ENCODE results near the gene SLC22A13.
"Not testable (repeated sequence)": the region's sequence is repeated elsewhere in the genome, so short reads cannot be mapped to it uniquely, and the experiment has no call there.

Gene SLC22A13, protein sequence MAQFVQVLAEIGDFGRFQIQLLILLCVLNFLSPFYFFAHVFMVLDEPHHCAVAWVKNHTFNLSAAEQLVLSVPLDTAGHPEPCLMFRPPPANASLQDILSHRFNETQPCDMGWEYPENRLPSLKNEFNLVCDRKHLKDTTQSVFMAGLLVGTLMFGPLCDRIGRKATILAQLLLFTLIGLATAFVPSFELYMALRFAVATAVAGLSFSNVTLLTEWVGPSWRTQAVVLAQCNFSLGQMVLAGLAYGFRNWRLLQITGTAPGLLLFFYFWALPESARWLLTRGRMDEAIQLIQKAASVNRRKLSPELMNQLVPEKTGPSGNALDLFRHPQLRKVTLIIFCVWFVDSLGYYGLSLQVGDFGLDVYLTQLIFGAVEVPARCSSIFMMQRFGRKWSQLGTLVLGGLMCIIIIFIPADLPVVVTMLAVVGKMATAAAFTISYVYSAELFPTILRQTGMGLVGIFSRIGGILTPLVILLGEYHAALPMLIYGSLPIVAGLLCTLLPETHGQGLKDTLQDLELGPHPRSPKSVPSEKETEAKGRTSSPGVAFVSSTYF

DNA sequence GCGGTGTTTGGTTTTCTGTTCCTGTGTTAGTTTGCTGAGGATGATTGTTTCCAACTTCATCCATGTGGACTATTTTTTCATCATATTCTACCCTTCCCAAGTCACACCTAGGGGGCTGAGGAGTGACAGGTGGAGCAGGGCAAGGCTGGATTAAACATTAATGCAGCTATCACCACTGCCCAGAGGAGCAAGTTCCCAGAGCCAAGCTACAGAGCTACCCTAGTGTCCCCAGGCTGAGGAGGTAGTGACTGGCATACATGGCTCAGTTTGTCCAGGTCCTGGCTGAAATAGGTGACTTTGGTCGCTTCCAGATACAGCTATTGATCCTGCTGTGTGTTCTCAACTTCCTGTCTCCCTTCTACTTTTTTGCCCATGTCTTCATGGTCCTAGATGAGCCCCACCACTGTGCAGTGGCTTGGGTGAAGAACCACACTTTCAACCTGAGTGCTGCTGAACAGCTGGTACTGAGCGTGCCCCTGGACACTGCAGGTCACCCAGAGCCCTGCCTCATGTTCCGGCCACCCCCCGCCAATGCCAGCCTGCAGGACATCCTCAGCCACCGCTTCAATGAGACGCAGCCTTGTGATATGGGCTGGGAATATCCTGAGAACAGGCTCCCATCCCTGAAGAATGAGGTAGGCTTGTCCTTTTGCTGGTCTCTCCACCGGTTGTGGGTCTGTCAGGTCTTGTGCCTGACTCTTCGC lies at the start of gene SLC22A13:
Gene SLC22A13, plus strand, starts transcription at position 209 of the 704 bp plus-strand sequence. Its CDS starts 49 bp downstream, at position 258.
- no peak for DNase-seq

DNA sequence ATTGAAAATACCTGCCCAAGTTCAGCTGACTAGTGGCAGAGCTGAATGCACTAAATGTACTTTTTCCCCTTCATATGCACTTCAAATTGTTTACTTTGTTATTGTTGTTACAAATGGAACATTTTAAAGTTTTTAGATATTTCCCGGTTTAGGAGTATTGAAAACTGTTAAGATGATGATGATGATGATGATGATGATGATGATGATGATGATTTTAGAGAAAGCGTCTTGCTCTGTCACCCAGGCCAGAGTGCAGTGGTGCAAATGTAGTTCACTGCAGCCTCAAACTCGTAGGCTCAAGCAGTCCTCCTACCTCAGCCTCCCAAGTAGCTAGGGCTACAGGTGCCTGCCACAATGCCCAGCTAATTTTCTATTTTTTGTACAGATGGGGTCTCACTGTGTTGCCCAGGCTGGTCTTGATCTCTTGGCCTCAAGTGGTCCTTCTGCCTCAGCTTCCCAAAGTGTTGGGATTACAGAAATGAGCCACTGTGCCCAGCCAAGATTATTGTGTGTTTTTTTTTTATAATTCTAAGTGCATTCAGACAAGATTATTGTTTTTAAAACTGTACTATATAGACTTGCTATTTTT lies 45.9 kb upstream of the SLC22A13 start:
- no peak for DNase-seq

DNA sequence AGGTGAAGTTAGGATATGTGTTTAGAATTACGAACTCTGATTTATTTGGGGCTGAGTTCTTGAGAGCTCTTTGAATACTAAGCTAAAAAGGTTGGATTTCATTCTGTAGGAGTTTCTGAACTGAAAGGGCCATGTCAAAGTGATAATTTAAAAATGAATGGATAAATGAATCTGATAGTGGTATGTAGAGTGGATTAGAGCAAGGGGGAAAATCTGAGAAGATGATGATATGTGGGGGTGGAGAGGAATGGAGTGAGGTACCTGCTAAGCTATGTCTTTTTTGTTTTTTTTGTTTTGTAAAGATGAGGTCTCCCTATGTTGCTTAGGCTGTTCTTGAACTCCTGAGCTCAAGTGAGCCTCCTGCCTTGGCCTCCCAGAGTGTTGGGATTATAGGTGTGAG lies 44.6 kb upstream of the SLC22A13 start:
- DNase-seq, result no peak

DNA sequence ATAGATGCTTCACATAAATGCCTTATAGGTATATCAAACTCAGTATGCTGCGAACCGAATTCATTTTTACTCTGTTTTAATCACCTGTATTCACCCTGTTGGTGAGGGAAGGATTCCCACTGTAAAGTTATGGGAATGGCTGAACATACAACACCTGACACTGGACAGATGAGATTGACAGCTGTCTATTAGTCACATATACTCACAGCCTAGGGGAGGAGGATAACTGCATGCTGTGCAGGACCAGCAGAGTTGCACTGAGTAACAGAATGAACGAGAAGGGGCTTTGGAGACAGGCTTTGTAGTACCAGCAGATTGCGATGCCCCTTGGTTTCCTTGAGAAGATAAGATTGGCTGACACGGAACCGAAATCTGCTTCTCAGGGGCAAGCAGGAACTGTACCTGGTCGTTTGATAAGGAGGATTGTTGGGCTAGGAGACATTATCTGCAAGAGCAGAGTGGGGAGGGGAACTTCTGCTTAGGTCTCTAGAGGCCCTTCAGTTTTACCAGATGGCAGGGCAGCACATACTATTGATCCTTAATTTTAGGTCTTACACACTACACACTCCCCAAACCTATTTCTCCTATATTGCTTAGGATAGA lies 43.5 kb upstream of the SLC22A13 start:
- DNase-seq, result no peak

DNA sequence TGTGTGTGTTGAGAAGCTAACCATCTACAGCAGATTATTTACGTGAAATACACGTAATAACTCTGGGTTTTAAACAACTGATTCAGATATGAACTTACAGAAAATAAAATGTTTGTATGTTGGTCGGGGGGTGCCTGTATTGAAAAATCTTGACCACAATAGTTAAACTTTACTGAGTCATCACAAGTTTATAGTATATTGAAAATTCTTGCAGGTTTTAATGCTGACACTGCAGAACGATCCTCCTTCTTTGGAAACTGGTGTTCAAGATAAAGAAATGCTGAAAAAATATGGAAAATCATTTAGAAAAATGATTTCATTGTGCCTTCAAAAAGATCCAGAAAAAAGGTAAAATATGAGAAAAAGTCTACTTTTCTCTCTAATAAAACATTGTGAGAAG lies 41.3 kb upstream of the SLC22A13 start:
- DNase-seq, result no peak

DNA sequence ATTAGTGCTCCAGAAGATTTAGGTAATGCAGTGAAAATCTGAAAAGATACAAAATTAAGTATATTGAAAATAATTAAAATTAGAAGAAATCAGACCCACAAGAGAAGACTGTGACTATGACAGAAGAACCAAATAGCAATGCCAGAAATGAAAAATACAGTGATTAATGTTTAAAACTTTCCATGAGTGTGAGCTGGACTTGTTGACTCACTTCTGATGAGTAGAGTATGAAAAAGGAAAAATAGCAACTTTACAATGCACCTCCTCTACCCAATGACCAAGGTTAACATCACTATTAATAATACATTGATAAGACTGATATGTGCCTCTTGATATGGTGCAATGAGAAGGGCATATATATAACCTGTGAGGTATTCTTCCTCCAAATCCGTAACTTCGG lies 39.3 kb upstream of the SLC22A13 start:
- no peak for DNase-seq

DNA sequence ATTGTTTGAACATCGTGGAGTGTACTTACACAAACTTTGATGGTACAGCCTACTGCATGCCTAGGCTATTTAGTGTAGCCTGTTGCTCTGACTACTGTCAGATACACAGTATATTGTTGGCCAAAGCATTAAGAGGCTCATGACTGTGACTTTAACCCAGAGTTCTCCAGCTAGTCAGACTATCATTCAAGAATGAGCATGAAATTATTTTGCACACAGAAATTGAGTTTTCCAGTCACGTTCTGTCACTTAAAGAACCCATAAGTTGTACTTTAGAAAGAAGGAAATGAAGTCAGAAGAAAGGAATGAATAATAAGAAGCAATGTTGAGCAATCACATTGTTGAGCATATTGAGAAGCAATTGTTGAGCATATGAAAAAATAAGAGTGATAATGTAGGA lies 37.6 kb upstream of the SLC22A13 start:
- no peak for DNase-seq

DNA sequence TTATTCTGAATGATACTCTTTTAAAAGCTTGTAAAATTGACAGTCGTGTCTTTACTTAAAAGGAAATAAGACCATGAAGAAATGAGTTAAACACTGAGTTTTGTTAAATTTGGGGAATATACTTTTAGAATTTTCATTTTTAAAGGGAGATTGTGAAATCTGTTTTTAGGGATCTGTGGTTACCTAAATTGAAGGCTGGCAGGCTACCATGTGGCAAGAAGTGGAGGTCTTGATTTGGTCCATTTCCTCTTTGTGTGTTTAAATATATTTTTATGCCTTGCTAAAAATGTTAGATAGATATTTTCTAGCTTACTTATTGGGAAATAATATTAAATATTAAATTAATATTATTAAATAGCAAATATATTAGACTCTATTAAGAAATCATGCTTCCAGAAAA lies 36.6 kb upstream of the SLC22A13 start:
- DNase-seq, result no peak

DNA sequence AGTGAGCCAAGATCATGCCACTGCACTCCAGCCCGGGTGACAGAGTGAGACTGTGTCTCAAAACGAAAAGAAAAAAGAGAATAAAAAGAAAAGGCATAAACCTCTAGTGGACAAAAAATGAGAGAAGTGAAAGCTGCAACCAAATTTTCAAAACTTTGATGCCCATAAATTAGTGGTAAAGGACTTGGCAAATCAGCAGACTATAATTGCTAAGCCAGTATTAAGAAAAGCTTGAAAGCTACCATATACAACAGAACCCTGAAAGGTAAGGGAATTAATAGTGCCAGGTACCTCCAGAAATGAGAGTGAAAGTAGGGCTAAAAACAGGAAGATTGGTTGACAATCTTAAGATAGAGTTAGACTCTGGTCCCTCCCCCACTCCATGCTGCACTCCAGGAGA lies 32.9 kb upstream of the SLC22A13 start:
- DNase-seq, result no peak

DNA sequence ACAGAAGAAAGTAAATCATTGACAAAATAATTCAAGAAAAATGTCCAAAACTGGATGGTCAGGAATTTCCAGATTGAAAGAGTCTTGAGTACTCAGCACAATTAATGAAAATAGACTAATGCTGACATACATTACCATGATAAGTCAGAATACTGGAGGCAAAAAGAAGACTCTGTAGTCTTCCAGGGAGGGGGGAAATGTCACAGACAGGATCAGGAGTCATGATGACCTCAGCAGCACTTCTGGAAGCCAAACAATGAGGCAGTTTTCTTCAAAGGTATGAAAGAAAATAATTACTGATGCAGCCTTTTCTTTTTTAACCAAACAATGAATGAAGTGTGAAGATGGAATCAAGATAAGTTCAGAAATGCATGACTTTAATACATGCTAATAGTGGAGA lies 30.1 kb upstream of the SLC22A13 start:
- DNase-seq, result no peak

DNA sequence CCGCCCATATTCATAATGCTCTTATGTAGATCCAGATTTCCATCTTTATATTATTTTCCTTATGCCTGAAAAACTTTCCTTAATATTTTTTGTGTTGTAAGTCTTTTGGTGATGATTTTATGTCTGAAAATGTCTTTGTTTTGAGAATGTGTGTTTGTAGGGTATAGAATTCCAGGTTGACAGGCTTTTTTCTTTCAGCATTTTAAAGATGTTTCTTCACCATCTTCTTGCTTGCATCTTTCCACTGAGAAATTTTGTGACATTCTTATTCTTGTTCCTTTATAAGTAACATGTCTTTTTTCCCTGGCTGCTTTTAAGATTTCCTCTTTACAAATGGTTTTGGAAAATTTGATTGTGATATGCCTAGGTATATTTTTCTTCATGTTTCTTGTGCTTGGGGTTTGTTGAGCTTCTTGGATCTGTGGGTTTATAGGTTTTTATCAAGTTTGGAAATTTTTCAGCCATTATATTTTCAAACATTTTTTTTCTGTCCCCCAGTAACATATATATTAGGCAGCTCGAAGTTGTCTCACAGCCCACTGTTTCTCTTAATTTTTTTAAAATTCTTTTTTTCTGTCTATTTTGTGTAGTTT lies 27.1 kb upstream of the SLC22A13 start:
- DNase-seq, result no peak

DNA sequence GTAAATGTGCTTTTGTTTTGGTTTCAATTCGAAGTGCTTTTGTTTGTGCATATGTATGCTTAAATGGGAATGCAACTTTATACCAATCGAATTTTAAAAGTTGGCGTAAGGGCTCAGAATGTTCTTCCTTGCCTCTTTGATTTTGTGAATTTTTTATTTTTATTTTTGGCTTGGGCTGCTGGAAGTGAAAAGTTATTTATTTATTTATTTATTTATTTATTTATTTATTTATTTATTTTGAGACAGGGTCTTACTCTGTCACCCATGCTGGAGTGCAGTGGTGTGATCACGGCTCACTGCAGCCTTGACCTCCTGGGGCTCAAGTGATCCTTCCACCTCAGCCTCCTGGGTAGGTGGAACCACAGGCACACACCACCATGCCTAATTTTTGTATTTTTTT lies 22.8 kb upstream of the SLC22A13 start:
- DNase-seq, result not testable (repeated sequence)

DNA sequence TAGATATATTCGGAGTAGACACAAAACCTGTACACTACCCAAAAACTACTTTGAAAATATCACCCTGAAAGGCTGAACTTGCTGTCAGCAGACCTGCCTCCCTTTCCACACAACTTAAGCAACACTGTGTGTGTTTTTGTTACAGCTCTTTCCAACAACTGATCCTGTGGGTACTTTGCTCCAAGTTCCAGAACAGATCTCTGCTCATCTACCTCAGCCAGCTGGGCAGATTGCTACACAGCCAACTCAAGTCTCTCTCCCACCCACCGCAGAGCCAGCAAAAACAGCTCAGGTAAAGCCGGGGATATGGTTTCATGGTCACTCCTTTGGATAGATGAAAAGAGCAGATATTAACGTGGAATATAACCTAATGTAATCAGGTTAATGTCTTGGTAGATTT lies 19.7 kb upstream of the SLC22A13 start:
- DNase-seq, result peak in 1 of 14 donors; percentile 71

DNA sequence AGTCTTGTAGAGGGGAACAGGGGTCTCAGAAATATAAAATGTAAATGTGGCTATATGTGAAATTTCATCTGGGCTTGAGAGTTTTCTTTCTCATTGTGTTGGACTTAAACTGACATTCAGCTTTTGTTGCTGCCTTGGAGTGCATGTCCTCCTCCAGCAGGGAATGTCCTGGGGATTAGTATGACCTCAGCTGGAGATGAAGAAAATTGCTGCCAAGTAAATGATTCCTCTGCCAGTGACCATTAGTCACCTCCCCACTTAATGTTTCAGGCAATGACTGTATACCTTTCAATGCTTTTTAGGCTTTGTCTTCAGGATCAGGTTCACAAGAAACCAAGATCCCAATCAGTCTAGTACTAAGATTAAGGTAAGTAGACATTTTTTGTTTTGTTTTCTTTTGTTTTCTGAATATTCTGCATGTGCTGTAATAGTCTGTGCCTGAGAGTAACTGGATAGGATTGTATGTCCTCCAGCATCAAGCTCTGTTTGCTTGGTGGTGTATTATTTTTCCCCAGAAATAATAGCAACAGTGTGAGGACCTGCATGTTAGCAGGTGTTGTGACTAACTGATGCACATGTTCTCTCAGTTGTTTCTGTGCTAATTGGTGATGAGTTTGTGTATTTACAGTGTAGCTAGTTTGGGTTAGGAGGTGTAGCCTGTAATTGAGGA lies 18.1 kb upstream of the SLC22A13 start:
- DNase-seq, result peak in 2 of 14 donors; percentile 3 to 89

DNA sequence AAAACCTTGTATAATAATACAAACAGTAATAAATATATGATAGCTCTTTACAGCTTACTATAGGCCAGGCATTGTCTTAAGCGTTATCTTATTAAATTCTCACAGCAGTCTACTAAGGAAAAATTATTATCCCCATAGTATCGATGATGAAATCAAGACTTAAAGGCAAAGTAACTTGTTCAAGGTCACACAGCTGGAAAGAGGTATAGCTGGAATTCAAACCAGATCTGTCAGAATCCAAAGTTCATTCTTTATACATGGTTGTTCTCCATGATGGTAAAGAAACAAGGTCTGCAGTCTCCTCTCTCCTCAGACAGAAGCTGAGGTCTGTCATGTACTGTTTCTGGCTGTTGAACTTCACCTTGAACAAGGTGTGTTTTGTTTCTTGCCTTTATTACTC lies 15.4 kb upstream of the SLC22A13 start:
- DNase-seq, result no peak

DNA sequence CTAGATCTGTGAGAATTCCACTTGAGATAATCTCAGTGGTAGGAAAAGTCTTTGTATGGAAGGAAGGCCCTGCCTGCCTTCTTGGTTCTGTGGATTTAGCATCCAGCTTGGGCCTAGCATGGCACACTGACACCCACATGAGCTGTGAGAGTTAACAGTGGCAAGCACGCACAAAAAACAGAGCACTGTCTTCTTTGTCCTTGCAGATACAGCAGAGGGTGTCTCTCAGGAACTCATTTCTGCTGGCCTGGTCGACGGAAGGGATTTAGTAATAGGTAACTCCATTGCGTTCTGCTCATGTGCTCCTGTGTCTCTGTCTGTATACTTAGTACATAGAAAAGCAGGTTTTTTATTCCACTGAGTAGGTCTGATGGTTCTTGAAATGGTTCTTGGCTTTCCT lies 14.4 kb upstream of the SLC22A13 start:
- no peak for DNase-seq

DNA sequence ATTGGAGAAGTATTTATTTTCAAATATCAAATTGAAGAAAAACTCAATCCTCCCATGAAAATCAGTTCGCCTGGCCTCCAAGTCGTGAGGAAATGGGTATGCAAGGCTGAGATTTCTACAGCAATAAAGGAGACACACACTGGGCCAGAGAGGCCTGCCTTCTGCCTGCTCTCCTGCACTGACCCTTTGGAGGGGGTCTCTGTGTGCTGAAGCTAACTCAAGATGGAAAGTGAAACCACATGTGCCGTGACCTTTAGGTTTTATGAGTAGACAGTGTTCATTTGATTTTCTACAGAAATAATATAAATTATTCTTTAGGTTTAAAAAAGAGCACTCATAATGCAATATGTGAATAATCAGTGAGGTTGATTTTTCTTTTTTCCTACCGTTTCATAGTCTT lies 11.9 kb upstream of the SLC22A13 start:
- no peak for DNase-seq

DNA sequence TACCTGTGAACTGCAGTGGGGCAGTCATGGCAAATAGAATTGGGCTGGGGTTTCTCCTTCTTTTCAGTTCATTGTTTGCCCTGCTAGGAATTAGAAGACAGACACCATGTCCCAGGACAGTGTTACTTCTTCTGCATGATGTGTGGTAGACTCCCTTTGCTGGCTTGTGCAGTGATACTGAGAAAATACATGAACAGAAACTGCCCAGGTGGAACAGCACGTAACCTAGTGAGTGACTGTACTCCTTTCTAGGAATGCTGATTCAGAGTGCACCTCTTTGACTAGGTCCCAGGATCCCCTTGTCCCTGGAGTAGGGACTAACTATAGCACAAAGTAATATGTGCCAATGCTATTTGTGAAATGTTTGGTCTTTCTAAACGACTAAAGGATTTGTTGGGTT lies 10.7 kb upstream of the SLC22A13 start:
- no peak for DNase-seq

DNA sequence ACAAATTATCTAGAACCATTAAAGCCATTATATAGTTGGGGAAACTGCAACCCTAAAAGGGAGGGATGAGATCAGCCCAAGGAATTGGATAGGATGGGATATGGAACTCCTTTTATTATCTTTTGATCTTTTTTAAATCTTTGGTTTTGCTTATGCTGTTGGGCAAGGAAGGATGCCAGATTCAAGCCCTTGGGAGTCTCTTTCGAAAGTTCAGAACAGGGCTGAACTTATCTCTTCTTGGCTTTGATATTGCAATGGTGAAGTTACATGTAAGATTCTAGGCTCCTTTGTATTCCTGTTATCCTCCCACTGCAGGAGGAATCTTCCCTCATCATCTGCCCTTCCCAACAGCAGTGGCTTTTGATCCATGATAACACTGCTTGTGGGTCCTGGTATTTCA lies 10.0 kb upstream of the SLC22A13 start:
- no peak for DNase-seq

DNA sequence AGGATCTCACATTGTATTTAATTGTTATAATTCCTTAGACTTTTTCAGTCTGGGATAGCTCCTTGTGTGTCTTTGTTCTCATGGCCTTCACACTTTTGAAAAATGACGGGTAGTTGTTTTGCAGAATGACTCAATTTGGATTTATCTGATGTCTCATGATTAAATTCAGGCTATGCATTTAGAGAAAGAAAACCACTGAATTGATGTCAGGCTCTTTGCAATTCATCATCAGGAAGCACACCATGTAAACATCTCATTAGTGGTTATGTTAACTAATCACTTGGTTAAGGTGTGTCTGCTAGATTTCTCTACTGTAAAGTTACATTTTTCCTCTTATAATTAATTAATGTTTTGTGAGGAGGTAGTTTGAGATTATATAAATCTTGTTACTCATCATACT lies 8.0 kb upstream of the SLC22A13 start:
- no peak for DNase-seq

DNA sequence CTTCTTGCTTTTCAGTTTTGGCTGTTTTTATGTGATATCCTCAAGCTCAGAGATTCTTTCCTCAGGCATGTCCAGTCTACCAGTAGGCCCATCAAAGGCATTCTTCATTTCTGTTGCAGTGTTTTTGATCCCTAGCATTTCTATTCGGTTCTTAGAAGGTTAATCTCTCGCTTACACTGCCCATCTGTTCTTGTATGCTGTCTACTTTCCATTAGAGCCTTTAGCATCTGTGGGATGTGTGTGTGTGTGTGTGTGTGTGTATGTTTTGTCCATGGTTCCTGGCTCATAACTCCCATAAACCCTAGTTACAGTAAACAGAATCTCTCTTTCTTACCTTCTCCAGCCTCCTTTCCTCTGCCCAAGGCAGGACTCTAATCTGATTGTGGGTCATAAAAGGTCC lies 5.1 kb upstream of the SLC22A13 start:
- DNase-seq, result no peak

DNA sequence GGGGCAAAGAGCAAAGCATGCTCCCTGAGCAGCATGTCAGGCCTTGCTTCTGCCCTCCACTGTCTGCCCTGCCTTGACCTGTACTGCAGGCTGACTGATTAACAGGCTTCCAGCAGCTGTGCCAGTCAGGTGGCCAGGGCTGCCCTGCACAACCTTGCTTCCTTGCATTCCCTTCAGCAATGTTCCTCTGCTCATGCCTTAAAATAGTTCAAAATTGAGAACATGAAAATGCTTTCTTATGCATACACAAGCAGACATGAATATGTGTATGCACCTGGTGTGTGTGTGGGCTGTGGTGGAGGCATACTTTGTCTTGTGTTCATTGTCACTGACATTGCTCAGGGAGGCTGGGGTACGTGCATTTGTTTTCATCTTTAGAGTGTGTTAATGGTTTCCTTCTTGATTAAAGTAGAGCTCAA lies 1.2 kb upstream of the SLC22A13 start:
- DNase-seq, result no peak
